ENCODE measurements around the gene OTOP3.

- TF ChIP-seq CEBPB (IDR thresholded peaks at IDR 0.05) (no peak), EP300 (IDR thresholded peaks at IDR 0.05; ENCODE audit: borderline replicate concordance) (no peak), NFIC (IDR thresholded peaks at IDR 0.05) (no peak)
- TF ChIP-seq, protein P1, sequence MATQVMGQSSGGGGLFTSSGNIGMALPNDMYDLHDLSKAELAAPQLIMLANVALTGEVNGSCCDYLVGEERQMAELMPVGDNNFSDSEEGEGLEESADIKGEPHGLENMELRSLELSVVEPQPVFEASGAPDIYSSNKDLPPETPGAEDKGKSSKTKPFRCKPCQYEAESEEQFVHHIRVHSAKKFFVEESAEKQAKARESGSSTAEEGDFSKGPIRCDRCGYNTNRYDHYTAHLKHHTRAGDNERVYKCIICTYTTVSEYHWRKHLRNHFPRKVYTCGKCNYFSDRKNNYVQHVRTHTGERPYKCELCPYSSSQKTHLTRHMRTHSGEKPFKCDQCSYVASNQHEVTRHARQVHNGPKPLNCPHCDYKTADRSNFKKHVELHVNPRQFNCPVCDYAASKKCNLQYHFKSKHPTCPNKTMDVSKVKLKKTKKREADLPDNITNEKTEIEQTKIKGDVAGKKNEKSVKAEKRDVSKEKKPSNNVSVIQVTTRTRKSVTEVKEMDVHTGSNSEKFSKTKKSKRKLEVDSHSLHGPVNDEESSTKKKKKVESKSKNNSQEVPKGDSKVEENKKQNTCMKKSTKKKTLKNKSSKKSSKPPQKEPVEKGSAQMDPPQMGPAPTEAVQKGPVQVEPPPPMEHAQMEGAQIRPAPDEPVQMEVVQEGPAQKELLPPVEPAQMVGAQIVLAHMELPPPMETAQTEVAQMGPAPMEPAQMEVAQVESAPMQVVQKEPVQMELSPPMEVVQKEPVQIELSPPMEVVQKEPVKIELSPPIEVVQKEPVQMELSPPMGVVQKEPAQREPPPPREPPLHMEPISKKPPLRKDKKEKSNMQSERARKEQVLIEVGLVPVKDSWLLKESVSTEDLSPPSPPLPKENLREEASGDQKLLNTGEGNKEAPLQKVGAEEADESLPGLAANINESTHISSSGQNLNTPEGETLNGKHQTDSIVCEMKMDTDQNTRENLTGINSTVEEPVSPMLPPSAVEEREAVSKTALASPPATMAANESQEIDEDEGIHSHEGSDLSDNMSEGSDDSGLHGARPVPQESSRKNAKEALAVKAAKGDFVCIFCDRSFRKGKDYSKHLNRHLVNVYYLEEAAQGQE (IDR thresholded peaks at IDR 0.05; ENCODE audit: low read depth) = no peak
These were observed 34.2 kb upstream of the OTOP3 start for GRCh38 chr17:74901353-74902135.

Data from Ishikawa (cell line).